ENCODE measurements around the gene KRT25. TPM values are rescaled to one million over a fixed set of nuclear protein-coding genes. Genes with fewer than 3 reads are reported as not detected.

KRT25 gene
- total RNA-seq, 1 experiment from 2014 or later = not detected

GRCh38 chr17:40699853-40700252 lies 55.3 kb downstream of the KRT25 start:
- DNase-seq = no peak
- no peaks in the 10 kb centered on the region for H3K36me3 Mint-ChIP-seq (ENCODE audit: insufficient read depth, unreplicated experiment)
- peaks cover 42% of the 10 kb centered on the region for H3K4me1 Mint-ChIP-seq (ENCODE audit: low read depth, unreplicated experiment)
- no TSS peak for BruUV-seq (replicated peaks)
- intact Hi-C loops (cut with micrococcal nuclease; ENCODE audit: unreplicated experiment) = loop anchor here (5.0 to 10.0 kb wide), 2 partner anchors 325 to 863 kb away; no protein-coding TSS in a partner anchor
- no peak overlapping the region for H3K27ac Mint-ChIP-seq (ENCODE audit: unreplicated experiment)
- no peaks in the 10 kb centered on the region for H3K9me3 Mint-ChIP-seq (ENCODE audit: low read depth, unreplicated experiment)
- no peak overlapping the region for H3K4me3 Mint-ChIP-seq (ENCODE audit: low read depth, unreplicated experiment)
- peaks cover 29% of the 10 kb centered on the region for H3K27me3 Mint-ChIP-seq (ENCODE audit: unreplicated experiment)
- TF ChIP-seq CTCF (IDR thresholded peaks at IDR 0.05; ENCODE audit: unreplicated experiment) = no peak
- CTCF ChIA-PET = interaction anchor here (0.5 to 10.1 kb wide), 18 partner anchors 5 to 1726 kb away, joined by 3 to 205 read pairs (median 4); partner anchors contain the start of gene KRT24

- intact Hi-C loops (cut with micrococcal nuclease; ENCODE audit: unreplicated experiment) = loop anchor here (5.0 to 10.0 kb wide), 2 partner anchors 325 to 862 kb away; no protein-coding TSS in a partner anchor
- Mint-ChIP-seq H3K36me3 (ENCODE audit: insufficient read depth, unreplicated experiment) (no peaks in the 10 kb centered on the region), H3K9me3 (ENCODE audit: low read depth, unreplicated experiment) (no peaks in the 10 kb centered on the region), H3K4me1 (ENCODE audit: low read depth, unreplicated experiment) (peaks cover 46% of the 10 kb centered on the region), H3K4me3 (ENCODE audit: low read depth, unreplicated experiment) (no peak overlapping the region), H3K27me3 (ENCODE audit: unreplicated experiment) (peaks cover 29% of the 10 kb centered on the region), H3K27ac (ENCODE audit: unreplicated experiment) (no peak overlapping the region)
- no peak for DNase-seq
- no TSS peak for BruUV-seq (replicated peaks)
- CTCF ChIA-PET = interaction anchor here (0.5 to 10.1 kb wide), 16 partner anchors 6 to 1727 kb away, joined by 3 to 205 read pairs (median 5); partner anchors contain the start of gene KRT24
- no peak for TF ChIP-seq CTCF (IDR thresholded peaks at IDR 0.05; ENCODE audit: unreplicated experiment)
Observed at GRCh38 chr17:40699371-40699770, 55.8 kb downstream of the KRT25 start.

Other genes starting within 250 kb of the KRT25 start
- gene CCR7, start 189.9 kb downstream of the KRT25 start, total RNA-seq (2022) = not detected in 2 replicates
- gene SMARCE1, start 107.5 kb downstream of the KRT25 start, total RNA-seq (2022) = 755 and 768 TPM in 2 replicates
- gene KRT222, start 90.2 kb downstream of the KRT25 start, total RNA-seq (2022) = not detected in 2 replicates
- 2.0 and 2.4 TPM in 2 replicates for gene KRT24, start 51.6 kb downstream of the KRT25 start, total RNA-seq (2022)
- not detected in 2 replicates for gene KRT26, start 16.9 kb upstream of the KRT25 start, total RNA-seq (2022)
- not detected in 2 replicates for gene KRT27, start 27.2 kb upstream of the KRT25 start, total RNA-seq (2022)
- not detected in 2 replicates for gene KRT28, start 44.6 kb upstream of the KRT25 start, total RNA-seq (2022)
- gene KRT10, start 67.3 kb upstream of the KRT25 start, total RNA-seq (2022) = 171 and 188 TPM in 2 replicates
- gene KRT12, start 111.9 kb upstream of the KRT25 start, total RNA-seq (2022) = 2.4 and 2.7 TPM in 2 replicates
- gene KRT20, start 129.9 kb upstream of the KRT25 start, total RNA-seq (2022) = 0.66 and 1.7 TPM in 2 replicates
- gene KRT23, start 182.3 kb upstream of the KRT25 start, total RNA-seq (2022) = 1,389 and 1,709 TPM in 2 replicates
- gene KRT39, start 211.6 kb upstream of the KRT25 start, total RNA-seq (2022) = 0.44 TPM in 1 of 2 replicates, not detected in the other
- not detected in 2 replicates for gene KRT40, start 229.0 kb upstream of the KRT25 start, total RNA-seq (2022)
- gene KRTAP3-3, start 238.8 kb upstream of the KRT25 start, total RNA-seq (2022) = not detected in 2 replicates
- gene KRTAP3-2, start 244.6 kb upstream of the KRT25 start, total RNA-seq (2022) = not detected in 2 replicates